ENCODE data around the gene SPRED3.
"Not testable (repeated sequence)": the region's sequence is repeated elsewhere in the genome, so short reads cannot be mapped to it uniquely, and the experiment has no call there.

SPRED3 gene

DNA sequence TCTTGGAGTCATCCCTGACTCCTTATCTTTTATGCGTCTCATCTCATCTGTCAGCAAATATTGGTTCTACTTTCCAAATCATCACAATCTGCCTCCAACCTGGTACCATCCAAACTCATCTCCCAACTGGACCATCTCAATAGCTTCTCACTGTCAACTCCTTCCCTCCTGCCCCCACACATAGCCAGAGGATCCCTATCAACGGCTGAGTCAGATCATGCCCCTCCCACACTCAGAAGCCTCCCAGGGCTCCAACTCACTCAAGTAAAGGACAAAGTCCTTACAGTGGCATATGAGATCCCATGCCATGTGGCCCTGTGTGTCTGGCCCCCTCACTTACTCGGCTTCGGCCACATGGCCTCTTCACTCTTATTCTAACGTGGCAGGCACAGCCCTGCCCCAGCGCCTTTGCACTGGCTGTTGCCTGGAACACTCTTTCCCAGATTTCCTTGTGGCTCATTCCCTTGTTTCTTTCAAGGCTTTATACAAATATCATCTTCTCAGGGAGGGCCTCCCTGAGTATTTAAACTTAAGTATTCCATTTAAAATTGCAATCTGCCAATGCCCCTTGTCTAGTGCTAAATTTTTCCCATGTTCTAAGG is 4.3 kb downstream of the SPRED3 start:
- DNase-seq = no peak

DNA sequence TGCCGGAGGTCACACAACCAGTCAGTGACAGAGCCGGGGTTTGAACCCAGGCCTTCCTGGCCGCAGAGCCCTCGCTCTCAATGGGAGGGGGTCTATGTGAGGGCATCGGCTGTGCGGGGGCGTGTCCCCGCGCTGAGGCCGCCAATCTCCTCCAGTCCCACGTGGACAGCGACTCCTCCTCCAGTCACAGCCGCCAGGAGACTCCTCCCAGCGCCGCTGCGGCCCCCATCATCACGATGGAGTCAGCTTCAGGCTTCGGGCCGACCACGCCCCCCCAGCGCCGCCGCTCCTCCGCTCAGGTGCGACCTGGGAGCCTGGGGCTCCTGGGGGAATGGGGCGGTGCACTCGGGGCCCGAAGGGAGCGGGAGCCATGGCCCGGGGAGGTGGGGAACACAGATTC is 6.0 kb downstream of the SPRED3 start:
- peak in 5 of 6 experiments; percentile 34 to 54 (median 44) for DNase-seq

DNA sequence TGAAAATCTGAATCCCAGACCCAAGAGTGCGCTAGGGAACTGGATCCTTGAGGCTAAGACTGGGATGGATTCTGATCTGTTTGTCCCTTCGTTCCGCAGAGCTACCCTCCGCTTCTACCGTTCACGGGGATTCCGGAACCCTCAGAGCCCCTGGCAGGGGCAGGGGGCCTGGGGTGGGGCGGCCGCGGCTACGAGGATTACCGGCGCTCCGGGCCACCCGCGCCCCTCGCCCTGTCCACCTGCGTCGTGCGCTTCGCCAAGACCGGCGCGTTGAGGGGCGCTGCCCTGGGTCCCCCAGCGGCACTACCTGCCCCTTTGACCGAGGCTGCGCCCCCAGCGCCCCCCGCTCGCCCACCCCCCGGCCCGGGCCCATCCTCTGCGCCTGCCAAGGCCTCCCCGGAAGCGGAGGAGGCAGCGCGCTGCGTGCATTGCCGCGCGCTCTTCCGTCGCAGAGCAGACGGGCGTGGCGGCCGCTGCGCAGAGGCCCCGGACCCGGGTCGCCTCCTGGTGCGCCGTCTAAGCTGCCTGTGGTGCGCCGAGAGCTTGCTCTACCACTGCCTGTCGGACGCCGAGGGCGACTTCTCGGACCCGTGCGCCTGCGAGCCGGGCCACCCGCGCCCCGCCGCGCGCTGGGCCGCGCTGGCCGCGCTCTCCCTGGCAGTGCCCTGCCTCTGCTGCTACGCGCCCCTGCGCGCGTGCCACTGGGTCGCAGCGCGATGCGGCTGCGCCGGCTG is 7.1 kb downstream of the SPRED3 start:
- peak in 4 of 6 experiments; percentile 22 to 64 (median 50) for DNase-seq

DNA sequence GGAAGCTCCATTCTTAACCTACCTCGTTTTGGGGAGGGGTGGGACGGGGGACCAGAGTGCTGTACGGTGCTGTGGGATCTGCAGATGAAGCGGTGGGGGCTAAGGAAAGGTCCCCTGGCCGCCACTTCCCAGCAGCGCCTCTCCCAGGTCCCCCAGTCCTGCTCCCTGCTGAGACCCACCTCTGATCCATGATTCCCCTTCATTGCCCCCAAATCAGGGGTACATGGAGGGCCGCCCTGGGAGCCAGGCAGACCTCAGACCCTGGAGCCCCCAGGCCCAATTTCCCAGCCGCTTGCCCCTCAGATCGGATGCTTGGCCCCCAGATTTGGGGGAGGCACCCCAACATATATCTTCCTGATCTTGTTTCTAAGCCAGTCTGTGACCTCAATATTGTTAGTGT is 10.6 kb downstream of the SPRED3 start:
- DNase-seq = no peak

DNA sequence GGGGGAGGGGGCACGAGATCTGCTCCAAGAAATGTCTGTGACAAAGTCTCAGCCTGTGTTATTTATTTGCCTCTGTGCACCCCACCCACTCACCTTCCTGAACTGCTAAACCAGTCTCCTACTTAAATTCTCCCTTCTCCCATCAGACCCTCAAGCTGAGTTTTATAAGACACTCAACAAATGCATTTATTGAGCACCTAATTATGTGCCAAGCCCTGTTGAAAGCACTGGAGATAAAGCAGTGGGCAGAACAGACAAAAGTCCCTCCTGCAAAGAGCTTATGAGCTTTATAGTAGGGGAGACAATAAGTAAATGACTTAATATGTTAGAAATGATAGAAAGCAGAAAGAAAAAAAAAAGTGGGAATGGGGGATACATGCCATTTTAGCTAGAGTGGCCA is 11.0 kb downstream of the SPRED3 start:
- DNase-seq = no peak

DNA sequence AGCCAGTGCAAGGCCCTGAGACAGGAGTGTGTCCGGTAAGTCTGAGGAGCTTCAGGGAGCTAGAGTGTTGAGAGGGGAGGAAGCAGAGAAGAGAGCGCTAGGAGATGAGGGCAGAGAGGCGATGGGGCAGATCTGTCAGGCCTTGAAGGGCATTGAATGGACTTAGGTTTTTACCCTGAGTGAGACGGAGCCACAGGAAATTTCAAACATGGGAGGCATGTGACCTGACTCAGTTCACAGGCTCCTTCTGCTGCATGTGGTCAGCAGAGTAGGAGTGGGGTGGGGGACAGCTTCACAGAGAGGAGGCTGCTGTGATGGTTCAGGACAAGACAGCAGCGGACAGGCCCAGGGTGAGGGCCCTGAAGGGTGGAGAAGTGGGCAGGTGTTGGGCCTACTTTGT is 11.9 kb downstream of the SPRED3 start:
- DNase-seq = no peak

DNA sequence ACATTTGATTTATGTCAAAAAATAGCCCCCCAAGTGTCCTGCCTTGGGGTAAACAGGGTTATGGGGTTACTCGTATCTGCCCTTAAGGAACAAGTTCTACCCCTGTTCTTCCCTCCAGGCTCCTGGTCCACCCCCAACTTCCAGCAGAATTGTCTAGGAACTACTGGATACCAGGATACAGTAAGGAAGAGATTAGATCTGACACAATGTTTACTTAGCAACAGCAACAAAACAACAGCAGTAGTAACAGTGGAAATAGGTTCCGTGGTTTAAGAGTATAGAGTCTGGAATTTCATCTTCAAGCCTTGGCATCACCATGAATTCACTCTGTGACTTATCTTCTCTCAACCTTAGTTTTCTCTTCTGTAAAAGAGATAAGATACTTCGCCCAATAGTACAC is 12.7 kb downstream of the SPRED3 start:
- no peak for DNase-seq

DNA sequence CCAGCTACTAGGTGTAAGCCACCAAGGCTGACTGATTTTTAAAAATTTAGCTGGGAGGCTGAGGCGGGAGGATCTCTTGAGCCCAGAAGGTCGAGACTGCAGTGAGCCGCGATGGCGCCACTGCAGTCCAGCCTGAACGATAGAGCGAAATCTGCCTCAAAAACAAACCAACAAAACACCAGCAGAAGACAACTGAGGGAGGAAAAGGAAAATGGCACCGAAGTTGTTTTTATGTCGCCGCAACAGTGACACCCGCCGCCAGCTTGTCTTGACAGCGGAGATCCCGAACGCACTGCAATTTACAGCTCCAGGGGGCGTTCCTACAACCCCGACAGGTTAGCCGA is 14.1 kb downstream of the SPRED3 start:
- DNase-seq = no peak

DNA sequence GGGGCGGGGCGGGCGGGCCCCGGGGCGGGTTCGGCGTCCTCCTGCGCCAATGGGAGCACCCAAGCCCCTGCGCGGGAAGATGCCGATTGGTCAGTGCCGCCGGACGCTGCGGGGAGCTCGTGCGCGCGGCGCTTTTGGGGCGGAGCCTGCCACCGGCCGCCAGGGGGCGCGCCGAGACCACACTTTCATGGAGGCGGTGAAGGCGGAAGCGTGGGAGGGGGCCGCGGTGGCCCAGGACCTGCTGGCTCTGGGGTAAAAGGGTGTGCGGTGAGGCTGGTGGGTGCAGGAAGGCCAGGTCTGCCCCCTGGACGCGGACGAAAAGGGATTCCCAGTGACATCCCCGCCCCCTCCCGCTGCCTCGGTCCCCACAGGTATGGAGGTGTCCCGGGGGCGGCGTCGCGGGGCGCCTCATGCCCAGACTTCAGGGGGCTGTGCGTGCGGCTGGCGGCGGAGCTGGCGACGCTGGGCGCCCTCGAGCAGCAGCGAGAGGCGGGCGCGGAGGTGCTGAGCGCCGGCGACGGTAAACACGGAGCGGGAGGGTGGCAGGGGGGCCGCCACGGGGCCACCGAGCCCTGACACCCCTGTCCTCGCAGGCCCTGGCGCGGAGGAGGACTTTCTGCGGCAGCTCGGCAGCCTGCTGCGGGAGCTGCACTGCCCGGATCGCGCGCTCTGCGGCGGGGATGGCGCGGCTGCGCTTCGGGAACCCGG is 14.6 kb downstream of the SPRED3 start, which contains the start of gene FAM98C:
FAM98C (plus strand) TSS at position 127 of the 708 bp plus-strand sequence; CDS start at position 188, 61 bp downstream.
- DNase-seq = peak; percentile 97 to 100 (median 98)

DNA sequence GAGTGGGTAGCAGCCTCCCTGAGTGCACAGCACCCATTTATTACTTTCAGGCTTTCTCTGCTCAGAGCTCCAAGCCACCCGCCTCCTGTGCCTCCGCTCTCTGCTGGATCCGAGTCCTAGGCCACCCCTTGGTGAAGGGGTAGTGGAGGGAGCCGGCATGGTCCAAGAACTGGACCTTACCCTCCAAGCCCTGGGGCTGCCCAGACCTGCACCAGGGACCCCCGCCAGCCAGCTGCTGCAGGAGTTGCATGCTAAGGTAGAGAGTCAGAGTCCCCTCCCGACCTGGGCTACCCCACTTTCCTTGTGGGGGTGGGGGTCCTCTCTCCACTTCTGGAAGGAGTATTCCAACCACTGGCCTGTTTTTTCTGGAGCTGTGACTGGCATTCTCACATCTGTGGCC is 16.4 kb downstream of the SPRED3 start:
- no peak for DNase-seq

DNA sequence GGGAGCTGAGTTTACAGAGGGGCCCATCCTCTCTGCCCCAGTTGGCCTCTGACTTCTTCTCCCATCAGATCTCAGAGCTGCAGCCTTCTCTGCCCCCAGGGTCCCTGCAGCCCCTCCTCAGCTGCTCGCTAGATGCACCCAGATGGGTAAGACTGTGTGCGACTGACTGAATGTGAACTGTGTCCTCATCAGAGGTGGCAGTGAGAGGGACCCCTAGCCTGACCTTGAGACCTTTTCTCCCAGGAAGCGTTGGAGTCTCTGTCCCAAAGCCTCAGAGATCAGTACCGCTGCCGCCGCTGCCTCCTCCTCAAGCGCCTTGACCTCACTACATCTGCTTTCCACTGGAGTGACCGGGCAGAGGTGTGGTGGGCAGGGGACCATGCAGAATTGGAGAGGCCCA is 16.8 kb downstream of the SPRED3 start:
- DNase-seq = no peak

DNA sequence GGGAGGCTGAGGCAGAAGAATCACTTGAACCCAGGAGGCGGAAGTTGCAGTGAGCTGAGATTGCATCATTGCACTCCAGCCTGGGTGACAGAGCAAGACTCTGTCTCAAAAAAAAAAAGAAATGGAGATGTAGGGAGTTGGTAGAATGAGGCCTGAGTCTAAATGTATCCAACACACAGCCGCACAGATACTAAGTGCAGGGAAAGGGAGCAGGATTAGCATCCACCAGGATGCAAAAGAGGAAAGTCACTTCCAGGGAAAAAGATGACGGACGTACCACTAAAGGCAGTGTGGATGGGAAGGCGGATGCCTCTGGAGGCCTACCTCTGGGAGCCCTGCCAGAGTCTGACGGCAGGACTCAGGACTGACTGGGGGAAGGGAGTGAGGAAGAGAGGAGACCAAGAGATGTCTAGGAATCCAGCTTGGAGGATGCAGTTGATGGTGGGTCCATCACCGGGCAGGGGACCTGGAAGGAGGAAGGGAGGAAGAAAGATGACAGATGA is 21.2 kb downstream of the SPRED3 start:
- DNase-seq = no peak

DNA sequence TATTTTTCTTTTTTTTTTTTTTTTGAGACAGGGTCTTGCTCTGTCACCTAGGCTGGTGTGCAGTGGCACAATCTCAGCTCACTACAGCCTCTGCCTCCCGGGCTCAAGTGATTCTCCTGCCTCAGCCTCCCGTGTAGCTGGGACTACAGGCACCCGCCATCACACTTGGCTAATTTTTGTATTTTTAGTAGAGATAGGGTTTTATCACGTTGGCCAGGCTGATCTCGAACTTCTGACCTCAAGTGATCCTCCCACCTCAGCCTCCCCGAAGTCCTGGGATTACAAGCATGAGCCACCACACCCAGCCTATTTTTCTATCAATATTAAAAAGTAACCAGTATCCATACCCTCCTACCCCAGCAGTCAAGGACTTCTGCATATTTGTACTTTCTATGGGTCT is 21.9 kb downstream of the SPRED3 start:
- not testable (repeated sequence) for DNase-seq

DNA sequence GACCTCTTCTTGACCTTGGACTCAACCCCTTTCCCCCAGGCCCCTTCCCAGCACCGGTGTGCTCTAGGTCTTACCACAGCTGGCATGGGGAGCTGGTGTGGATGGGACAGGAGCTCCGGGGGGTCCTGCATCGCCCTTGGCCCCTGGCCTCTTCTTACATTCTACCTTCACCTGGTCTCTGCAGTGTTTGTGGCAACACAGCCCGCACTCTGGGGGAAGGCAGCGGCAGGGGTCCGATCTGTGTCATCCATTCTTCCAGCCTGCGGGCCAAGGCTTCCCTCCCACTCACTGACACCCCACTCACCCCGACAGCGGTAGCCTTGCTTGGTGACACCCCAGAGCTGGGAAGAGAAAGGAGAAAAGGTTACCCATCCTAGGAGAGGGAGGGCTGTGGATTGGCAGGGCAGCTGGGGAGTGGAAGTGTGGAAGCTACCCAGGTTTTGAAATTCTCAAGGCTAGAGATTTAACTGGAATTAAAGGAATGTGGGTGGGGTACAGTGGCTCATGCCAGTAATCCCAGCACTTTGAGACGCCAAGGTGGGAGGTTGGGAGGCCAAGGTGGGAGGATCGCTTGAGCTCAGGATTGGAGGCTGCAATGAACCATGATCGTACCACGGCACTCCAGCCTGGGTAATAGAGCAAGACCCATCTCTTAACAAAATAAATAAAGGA is 22.7 kb downstream of the SPRED3 start:
- DNase-seq = no peak

DNA sequence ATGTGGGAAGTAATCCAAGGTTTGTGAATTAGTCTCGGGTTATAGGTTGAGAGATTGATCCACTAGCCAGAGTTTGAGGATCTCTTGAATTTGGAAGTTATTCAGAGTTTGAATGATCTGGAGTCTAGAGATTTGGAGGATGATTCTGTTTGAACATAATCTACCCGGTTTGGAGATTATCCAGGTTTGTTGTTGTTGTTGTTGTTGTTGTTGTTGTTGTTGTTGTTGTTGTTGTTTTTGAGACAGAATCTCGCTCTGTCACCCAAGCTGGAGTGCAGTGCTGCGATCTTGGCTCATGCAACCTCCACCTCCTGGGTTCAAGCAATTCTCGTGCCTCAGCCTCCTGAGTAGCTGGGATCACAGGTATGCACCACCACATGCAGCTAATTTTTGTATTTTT is 23.4 kb downstream of the SPRED3 start:
- not testable (repeated sequence) for DNase-seq

DNA sequence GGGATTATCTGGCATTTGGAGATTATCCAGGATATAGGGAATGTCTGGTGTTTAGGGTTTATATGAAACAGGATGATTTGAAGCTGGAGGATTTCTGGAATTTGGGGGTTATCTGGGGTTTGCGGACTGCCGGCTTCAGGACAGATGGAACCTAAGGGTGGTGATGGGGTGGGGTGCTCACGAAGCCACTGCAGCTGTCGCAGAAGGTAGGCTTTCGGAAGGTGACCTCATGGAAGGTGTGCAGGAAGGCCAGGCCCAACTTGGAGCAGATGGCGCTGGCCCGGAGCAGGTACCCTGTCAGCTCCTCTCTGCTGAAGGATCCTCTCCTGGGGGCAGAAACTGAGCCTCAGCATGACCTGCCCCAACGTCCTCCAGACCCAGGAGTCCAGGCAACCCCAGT is 24.0 kb downstream of the SPRED3 start:
- no peak for DNase-seq

DNA sequence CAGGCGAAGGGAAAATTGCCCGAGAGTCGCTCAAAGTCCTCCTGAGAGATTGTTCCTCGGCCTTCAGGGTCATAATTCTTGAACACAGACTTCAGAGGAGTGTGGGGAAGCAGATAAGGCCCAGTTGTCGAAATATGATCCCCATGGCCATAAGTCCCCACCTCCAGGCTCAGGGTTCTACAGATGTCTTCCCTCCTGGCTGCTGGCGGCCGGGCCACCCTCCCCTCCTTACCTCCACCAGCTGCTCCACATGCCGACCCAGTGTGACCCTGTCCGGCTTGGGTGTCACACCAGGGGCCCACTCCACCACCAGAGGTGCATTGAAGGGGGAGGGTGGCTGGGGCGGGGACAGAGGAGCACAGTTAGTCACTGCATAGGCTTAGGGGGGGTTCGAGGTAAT is 24.5 kb downstream of the SPRED3 start:
- no peak for DNase-seq

DNA sequence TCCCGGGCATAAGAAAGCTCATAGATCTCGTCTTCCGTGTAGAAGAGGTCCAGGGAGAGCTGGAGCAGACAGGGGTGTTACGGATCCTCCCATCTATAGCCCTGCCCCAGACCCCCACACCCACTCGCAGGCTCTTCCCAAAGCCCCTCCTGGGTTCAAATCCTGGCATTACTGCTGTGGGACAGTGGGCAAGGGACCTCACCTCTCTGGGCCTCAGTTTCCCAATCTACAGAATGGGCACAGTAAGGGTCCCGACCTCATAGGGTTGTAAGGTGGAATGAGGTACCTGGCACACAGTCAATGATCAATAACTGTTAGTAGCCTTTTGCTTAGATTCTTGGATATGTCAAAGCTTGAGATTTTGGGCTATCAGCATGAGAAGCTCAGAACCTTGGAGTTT is 24.9 kb downstream of the SPRED3 start:
- DNase-seq = no peak

DNA sequence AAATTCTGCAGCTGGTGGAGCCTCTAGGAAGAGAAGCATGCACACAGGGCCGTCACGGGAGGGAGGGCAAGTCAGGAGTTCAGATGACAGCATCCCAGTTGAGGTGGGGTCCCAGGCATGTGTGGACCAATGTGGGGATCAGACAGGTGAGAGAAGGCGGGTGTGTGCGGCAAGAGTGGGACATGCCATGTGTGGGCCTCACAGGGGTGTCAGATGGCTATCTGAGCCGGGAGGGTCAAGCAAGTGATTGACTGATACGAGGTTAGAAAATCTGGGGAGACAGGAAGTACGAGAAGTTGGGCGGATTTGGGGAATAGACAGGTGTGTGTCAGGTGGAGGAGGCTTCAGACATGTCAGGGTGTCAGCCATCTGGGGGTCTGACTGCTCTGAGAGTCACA is 28.6 kb downstream of the SPRED3 start:
- no peak for DNase-seq

DNA sequence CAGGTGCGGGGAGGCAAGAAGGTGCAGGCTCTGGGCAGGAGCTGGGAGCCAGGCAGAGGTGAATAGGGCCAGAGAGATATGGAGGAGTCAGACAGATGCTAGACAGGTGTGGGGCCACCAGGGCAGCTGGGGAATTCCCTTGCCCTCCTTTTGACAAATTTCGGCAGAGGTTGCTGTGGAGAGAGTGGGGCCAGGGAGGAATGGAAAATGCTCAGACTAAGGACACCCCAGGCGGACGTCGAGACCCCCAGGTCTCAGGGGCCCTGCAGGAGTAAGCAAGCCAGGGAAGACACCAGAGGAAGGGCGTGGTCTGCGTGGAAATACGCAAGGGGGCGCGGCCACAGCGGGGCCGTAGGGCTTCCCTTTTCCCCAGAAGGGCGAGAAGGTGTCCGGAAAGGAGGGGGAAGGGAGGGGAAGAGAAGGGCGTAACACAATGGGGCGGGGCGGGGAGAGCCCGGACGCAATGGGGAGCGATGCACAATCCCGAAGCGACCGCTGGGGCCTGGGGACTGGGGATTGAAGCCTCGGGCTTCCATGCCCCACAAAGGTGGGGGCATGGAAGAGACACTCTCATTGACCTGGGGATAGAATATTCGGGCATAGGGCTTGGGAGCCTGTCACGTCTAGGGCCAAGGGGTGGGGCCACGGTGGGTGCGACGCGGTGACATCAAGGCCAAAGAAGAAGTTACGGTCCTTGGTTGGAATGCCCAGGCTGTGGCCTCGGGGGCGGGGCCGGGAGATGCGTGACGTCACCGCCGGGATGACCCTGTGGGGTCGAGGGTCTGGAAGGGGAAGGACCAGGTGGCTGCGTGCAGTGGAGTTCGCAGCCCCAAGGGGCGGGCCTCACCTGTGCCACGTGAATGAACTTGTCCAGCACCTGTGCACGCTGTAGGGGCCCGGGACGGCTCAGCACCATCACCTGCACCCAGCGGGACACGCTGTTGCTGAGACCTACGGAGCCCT is 29.3 kb downstream of the SPRED3 start:
- peak in 4 of 6 experiments; percentile 14 to 30 (median 16) for DNase-seq

DNA sequence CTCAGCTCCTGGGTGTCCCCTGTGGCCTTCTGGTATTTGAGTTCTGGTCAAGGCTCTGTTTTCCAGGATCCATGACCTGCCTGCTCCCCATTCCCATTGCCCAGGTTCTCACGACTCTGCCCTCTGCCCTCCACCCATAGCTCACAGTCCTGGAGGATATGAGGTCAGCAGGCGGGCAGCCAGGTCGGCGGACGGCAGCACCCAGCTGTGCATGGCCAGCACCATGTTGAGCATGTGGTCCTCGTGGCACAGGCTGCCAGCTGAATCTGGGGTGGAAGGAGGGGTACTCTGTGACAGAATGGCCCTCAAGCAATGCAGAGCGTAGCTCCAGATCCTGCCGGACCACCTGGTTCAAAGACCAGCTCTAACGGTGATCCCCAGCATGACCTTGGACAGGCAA is 32.4 kb downstream of the SPRED3 start:
- no peak for DNase-seq

DNA sequence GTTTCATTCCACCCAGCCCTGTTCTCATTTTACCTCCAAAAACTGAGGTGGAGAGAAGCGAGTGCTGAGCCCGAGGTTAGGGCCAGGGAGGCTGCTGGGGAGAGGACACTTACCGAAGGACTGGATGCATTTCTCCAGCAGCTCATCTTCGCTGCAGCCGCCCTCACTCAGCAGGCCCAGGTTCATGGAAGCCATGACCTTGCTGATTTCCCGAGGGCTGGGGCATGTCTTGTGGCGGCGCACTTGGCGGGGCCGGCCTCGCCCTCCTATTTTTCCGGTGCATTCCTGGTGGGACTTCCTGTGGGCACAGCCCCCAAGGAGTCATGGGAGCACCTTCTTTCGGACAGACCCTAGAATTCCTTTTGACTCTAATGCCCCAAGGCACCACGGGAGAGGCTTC is 33.4 kb downstream of the SPRED3 start:
- DNase-seq = no peak
